ENCODE results near the gene SIN3B. TPM values are rescaled to one million over a fixed set of nuclear protein-coding genes. Genes with fewer than 3 reads are reported as not detected.

The SIN3B gene
- total RNA-seq, 1 donor from 2014 or later: 59.9 TPM

DNA sequence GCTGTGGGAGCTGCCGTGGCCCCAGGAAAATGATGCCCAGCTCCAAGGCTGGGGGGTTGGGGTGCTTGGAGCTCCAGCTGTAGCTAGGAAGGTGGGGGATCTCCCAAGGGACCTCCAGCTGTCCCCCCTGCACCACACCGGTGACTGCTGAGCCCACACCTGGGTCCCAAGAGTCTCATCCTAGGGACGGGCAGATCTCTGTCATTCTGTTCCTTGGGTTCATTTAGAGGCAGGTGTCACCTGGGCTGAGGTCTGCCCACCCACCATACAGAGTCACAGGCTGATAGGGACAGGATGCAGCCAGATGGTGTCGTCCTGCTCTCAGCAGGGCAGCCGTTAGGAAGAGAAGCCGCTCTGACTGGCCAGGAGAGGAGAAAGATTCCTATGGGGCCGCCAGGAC is 64.9 kb downstream of the SIN3B start:
- Mint-ChIP-seq H3K27ac (ENCODE audit: unreplicated experiment) (no peak overlapping the region), H3K36me3 (ENCODE audit: low read depth) (no peaks in the 10 kb centered on the region), H3K4me3 (peak overlapping the region; percentile 71), H3K27me3 (ENCODE audit: low read depth) (peaks cover 30% of the 10 kb centered on the region), H3K9me3 (no peaks in the 10 kb centered on the region), H3K4me1 (peaks cover 9% of the 10 kb centered on the region)
- DNase-seq (ENCODE audit: low read depth, low spot score): no peak
- TF ChIP-seq, protein P1, sequence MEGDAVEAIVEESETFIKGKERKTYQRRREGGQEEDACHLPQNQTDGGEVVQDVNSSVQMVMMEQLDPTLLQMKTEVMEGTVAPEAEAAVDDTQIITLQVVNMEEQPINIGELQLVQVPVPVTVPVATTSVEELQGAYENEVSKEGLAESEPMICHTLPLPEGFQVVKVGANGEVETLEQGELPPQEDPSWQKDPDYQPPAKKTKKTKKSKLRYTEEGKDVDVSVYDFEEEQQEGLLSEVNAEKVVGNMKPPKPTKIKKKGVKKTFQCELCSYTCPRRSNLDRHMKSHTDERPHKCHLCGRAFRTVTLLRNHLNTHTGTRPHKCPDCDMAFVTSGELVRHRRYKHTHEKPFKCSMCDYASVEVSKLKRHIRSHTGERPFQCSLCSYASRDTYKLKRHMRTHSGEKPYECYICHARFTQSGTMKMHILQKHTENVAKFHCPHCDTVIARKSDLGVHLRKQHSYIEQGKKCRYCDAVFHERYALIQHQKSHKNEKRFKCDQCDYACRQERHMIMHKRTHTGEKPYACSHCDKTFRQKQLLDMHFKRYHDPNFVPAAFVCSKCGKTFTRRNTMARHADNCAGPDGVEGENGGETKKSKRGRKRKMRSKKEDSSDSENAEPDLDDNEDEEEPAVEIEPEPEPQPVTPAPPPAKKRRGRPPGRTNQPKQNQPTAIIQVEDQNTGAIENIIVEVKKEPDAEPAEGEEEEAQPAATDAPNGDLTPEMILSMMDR (conservative IDR thresholded peaks at IDR 0.05): no peak

DNA sequence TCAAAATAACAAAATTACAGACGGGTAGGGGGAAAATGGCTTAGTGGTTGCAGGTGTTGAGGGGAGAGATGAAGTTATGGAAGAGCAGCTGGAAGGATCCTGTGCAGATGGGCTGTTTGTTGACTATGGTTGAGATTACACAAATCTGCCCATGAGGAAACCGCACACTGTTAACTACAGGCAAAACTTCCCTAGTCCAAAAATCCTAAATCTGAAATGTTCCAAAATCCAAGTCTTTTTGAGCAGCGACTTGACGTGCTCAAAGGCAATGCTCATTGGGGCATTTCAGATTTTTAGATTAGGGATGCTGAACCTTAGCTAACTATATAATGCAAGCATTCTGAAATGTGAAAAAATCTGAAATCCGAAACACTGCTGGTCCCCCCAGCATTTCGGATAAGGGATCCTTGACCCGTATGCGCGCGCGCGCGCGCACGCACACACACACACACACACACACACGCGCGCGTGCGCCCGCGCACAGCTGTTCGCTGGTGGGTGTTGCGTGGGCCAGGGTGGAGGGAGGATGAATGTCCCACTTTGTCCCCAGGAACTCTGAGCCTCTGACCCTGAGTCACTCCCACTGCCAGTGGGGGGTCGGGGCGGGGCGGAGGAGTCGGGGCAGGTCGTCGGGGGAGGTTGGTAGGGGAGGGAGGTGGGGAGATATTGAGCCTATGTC is 66.4 kb downstream of the SIN3B start:
- DNase-seq (ENCODE audit: low read depth, low spot score): no peak
- H3K4me3 Mint-ChIP-seq: peak overlapping the region; percentile 71

DNA sequence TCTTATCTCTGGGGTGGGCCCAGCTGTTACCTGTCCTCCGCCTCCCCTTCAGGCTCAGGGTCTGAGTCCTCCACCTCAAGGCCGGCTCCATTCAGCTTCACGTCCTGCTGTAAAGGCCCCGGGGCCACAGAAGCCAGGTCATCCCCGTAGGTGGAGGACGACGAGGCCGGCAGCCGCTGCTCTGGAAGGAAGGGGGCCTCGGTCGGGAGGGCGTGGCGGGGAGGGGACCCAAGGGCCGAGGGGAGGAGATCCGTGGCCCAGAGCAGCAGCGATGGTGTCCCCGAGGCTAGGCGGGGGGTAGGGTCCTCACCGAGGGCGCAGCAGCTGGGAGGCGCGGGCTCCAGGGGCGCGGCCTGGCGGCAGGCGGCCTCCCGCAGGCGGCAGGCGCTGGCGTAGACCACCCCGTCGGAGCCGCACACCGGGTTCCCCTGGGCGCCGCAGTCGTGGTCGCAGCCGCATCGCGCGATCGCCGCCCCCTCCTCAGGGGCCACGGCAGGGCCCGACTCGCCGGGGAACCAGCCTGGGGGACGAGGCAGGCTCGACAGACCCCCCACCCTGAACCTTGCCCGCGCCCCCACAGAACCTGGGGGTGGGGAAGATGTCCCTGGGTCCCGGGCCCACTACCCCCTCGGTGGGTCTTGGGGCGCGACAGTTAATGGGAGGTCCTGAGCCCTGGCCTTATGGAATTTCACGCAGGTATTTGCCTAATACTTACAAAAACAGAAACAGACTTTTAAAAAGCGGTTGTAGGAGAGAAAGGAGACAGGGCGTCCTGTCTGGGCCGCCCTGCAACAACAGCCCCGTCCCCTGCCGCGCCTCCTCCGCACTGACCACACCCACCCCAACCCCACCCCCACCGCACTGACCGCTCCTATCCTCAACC is 67.2 kb downstream of the SIN3B start:
- no peaks in the 10 kb centered on the region for H3K9me3 Mint-ChIP-seq
- H3K27ac Mint-ChIP-seq (ENCODE audit: unreplicated experiment): no peak overlapping the region
- H3K4me3 Mint-ChIP-seq: peak overlapping the region; percentile 77
- peaks cover 9% of the 10 kb centered on the region for H3K4me1 Mint-ChIP-seq
- H3K27me3 Mint-ChIP-seq (ENCODE audit: low read depth): peaks cover 35% of the 10 kb centered on the region
- no peaks in the 10 kb centered on the region for H3K36me3 Mint-ChIP-seq (ENCODE audit: low read depth)
- TF ChIP-seq, protein P1 (conservative IDR thresholded peaks at IDR 0.05): no peak
- peak; percentile 14 for DNase-seq (ENCODE audit: low read depth, low spot score)

More for the DNA sequence above, 66.4 kb downstream of the SIN3B start:
- TF ChIP-seq, protein P1 (conservative IDR thresholded peaks at IDR 0.05): no peak
- Mint-ChIP-seq H3K27me3 (ENCODE audit: low read depth) (peaks cover 35% of the 10 kb centered on the region), H3K4me1 (peaks cover 9% of the 10 kb centered on the region), H3K36me3 (ENCODE audit: low read depth) (no peaks in the 10 kb centered on the region), H3K9me3 (no peaks in the 10 kb centered on the region), H3K27ac (ENCODE audit: unreplicated experiment) (no peak overlapping the region)

DNA sequence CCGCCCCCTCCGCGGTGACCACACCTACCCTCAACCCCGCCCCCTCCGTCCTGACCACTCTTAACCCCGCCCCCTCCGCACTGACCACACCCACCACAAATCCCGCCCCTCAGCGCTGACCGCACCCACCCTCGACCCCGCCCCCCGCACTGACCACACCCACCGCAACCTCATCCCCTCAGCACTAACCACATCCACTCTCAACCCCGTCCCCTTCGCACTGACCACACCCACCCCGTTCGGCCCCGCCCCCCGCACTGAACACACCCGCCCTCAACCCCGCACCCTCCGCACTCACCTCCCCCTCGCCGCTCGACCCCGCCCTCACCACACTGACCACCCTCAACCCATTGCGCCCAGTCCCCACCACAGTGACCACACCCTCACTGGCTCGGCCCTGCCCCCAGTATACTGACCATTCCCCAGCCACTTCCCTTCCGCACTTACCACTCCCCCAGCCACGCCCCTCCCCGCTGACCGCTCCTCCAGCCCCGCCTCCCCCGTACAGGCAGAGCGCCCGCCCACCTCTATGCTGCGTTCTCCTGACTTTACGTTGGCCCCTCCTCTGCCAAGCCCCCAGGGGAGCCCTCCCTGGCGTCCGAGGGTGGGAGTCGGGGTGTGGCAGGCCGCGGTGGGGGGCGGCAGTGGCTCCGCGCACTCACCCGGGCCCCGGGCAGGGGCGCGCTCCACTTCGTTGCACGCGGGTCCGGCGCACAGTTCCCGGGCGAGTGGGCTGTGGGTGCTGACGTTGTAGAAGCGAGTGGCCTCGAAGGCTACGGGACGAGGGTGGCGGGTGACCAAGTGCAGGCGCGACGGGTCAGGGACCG is 68.0 kb downstream of the SIN3B start:
- H3K4me3 Mint-ChIP-seq: peak overlapping the region; percentile 74
- H3K4me1 Mint-ChIP-seq: peaks cover 9% of the 10 kb centered on the region
- H3K36me3 Mint-ChIP-seq (ENCODE audit: low read depth): no peaks in the 10 kb centered on the region
- H3K9me3 Mint-ChIP-seq: no peaks in the 10 kb centered on the region
- TF ChIP-seq, protein P1 (conservative IDR thresholded peaks at IDR 0.05): no peak
- DNase-seq (ENCODE audit: low read depth, low spot score): peak; percentile 91
- H3K27me3 Mint-ChIP-seq (ENCODE audit: low read depth): peaks cover 35% of the 10 kb centered on the region
- no peak overlapping the region for H3K27ac Mint-ChIP-seq (ENCODE audit: unreplicated experiment)

DNA sequence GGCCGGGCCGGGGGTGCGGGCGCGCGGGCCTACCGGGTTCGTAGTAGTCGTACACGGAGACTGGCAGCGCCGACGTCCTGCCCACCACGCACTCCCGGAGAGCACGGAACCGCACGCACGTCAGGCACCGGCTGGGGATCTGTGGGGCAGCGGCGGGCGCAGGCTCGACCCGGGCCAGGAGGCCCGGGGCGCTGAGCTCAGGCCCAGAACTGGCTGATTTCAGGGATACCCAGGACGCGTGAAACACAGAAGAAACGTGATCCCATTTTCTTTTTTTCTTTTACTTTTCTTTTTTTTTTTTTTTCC is 68.6 kb downstream of the SIN3B start:
- Mint-ChIP-seq H3K27ac (ENCODE audit: unreplicated experiment) (no peak overlapping the region), H3K27me3 (ENCODE audit: low read depth) (peaks cover 35% of the 10 kb centered on the region), H3K4me1 (peaks cover 9% of the 10 kb centered on the region), H3K9me3 (no peaks in the 10 kb centered on the region), H3K36me3 (ENCODE audit: low read depth) (no peaks in the 10 kb centered on the region), H3K4me3 (peak overlapping the region; percentile 74)
- TF ChIP-seq, protein P1 (conservative IDR thresholded peaks at IDR 0.05): no peak
- no peak for DNase-seq (ENCODE audit: low read depth, low spot score)

All from neural crest cell (in vitro differentiated cells).